Measurements from ENCODE around the gene NOP16. TPM values are rescaled to one million over a fixed set of nuclear protein-coding genes. Genes with fewer than 3 reads are reported as not detected.
A peak's percentile ranks its signal among the peaks of the same experiment; 100 is the strongest.

The NOP16 gene
- total and polyA plus RNA-seq, 2 of the 13 experiments (the other 11 are each of a cell fraction or from before 2014, with no cell fraction given): 43.3 to 48.4 TPM

DNA sequence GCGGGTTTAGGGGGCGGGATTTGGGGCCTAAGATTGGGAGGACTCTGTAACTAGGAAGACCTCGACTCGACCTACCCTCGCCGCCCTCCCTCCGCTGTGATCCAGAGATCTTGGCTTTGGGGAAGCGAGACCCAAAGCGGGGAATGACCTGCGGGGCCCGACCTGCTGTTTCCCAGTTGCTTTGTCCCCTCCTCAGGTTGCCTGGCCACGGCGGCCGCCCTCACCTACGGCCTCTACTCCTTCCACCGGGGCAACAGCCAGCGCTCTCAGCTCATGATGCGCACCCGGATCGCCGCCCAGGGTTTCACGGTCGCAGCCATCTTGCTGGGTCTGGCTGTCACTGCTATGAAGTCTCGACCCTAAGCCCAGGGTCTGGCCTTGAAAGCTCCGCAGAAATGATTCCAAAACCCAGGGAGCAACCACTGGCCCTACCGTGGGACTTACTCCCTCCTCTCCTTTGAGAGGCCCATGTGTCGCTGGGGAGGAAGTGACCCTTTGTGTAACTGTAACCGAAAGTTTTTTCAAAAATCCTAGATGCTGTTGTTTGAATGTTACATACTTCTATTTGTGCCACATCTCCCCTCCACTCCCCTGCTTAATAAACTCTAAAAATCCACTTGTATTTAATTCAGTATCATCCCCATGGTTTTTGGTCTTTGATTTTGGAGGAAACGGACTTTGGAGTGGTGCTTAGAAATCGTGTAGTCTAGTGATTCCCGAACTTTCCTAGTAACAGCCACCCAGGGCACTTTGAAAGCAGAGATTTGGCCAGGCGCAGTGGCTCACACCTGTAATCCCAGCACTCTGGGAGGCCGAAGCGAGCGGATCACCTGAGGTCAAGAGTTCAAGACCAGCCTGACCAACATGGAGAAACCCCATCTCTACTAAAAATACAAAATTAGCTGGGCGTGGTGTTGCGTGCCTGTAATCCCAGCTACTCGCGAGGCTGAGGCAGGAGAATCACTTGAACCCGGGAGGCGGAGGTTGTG, 1.0 kb upstream of the NOP16 start (continued):
- TF ChIP-seq AKNA (CRISPR knock-in tag; IDR thresholded peaks at IDR 0.05; ENCODE audit: borderline replicate concordance) (no peak), ARHGAP35 (CRISPR knock-in tag; IDR thresholded peaks at IDR 0.05; ENCODE audit: borderline replicate concordance) (no peak), KLF12 (CRISPR knock-in tag; IDR thresholded peaks at IDR 0.05; ENCODE audit: borderline replicate concordance) (no peak), CBX5 (CRISPR knock-in tag; IDR thresholded peaks at IDR 0.05; ENCODE audit: borderline replicate concordance) (no peak), TAF15 (IDR thresholded peaks at IDR 0.05; ENCODE audit: low read depth, low read length, poor library complexity, severe bottlenecking) (no peak), DMAP1 (CRISPR knock-in tag; IDR thresholded peaks at IDR 0.05) (0 out of 2 replicates have a peak, but pooled peaks have one; percentile 8), FOXO4 (CRISPR knock-in tag; conservative IDR thresholded peaks at IDR 0.05) (0 out of 2 replicates have a peak, but pooled peaks have one; percentile 33), ZNF619 (CRISPR knock-in tag; IDR thresholded peaks at IDR 0.05) (no peak), ZNF850 (CRISPR knock-in tag; conservative IDR thresholded peaks at IDR 0.05) (no peak), RBM22 (optimal IDR thresholded peaks at IDR 0.05; ENCODE audit: low read length) (no peak), ZNF30 (CRISPR knock-in tag; IDR thresholded peaks at IDR 0.05) (no peak), GABPA (IDR thresholded peaks at IDR 0.05; ENCODE audit: low read depth, low read length) (no peak), GABPA (CRISPR knock-in tag; IDR thresholded peaks at IDR 0.05; ENCODE audit: low read depth) (no peak), KDM5A (IDR thresholded peaks at IDR 0.05; ENCODE audit: borderline replicate concordance, low read length) (no peak), GTF3A (CRISPR knock-in tag; conservative IDR thresholded peaks at IDR 0.05) (no peak), ZNF460 (CRISPR knock-in tag; IDR thresholded peaks at IDR 0.05; ENCODE audit: borderline replicate concordance) (peak; percentile 4; the same call in 1 of the 2 replicates), MAF1 (CRISPR knock-in tag; IDR thresholded peaks at IDR 0.05; ENCODE audit: borderline replicate concordance) (no peak), TRIM24 (CRISPR knock-in tag; IDR thresholded peaks at IDR 0.05) (no peak)
- TF ChIP-seq, protein P1, sequence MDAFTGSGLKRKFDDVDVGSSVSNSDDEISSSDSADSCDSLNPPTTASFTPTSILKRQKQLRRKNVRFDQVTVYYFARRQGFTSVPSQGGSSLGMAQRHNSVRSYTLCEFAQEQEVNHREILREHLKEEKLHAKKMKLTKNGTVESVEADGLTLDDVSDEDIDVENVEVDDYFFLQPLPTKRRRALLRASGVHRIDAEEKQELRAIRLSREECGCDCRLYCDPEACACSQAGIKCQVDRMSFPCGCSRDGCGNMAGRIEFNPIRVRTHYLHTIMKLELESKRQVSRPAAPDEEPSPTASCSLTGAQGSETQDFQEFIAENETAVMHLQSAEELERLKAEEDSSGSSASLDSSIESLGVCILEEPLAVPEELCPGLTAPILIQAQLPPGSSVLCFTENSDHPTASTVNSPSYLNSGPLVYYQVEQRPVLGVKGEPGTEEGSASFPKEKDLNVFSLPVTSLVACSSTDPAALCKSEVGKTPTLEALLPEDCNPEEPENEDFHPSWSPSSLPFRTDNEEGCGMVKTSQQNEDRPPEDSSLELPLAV (CRISPR knock-in tag; conservative IDR thresholded peaks at IDR 0.05; ENCODE audit: low read depth): no peak
- TF ChIP-seq, protein P2, sequence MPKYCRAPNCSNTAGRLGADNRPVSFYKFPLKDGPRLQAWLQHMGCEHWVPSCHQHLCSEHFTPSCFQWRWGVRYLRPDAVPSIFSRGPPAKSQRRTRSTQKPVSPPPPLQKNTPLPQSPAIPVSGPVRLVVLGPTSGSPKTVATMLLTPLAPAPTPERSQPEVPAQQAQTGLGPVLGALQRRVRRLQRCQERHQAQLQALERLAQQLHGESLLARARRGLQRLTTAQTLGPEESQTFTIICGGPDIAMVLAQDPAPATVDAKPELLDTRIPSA (CRISPR knock-in tag; IDR thresholded peaks at IDR 0.05; ENCODE audit: borderline replicate concordance): 0 out of 2 replicates have a peak, but pooled peaks have one; percentile 76
